Neutrophil (primary cell): Measurements from ENCODE around the gene CD151.

ENCODE experiments used
- H3K27ac ChIP-seq: fragments of 200-600 bp; sonication (generic); 2 replicates; pipeline ENCODE4 v1.5.1; 2016; ENCODE audit warnings: mild to moderate bottlenecking, moderate library complexity
- H3K27me3 ChIP-seq: fragments of 200-600 bp; sonication (generic); 2 replicates; pipeline ENCODE4 v1.6.0; 2016; ENCODE audit warnings: mild to moderate bottlenecking
- H3K36me3 ChIP-seq: fragments of 200-600 bp; sonication (generic); 2 replicates; pipeline ENCODE4 v1.5.1; 2017
- H3K4me1 ChIP-seq, 2 experiments: fragments of 200-600 bp in 1 of 2; sonication (generic) in 1 of 2; 1 replicate in 1 of 2; 2 replicates in 1 of 2; pipeline versions ENCODE4 v1.5.1 to v1.6.1; 2013 to 2016; ENCODE audit warnings: low read depth in 1 of 2, low read length in 1 of 2, mild to moderate bottlenecking in 1 of 2, moderate library complexity in 1 of 2; ENCODE audit not compliant: control insufficient read depth in 1 of 2, insufficient read depth in 1 of 2
- H3K4me3 ChIP-seq, 2 experiments: fragments of 200-600 bp in 1 of 2; sonication (generic) in 1 of 2; 1 replicate in 1 of 2; 2 replicates in 1 of 2; pipeline ENCODE4 v1.5.1; 2013 to 2016; ENCODE audit warnings: low read depth in 1 of 2, low read length in 1 of 2, mild to moderate bottlenecking in 1 of 2, moderate library complexity in 1 of 2
- H3K9me3 ChIP-seq: fragments of 200-600 bp; sonication (generic); 2 replicates; pipeline ENCODE4 v1.5.1; 2016
- CTCF ChIP-seq: fragments of 200-600 bp; sonication (generic); IDR thresholded peaks from 2 replicates; pipeline ENCODE4 v1.5.1; 2016; ENCODE audit warnings: antibody characterized with exemption

Gene CD151

GRCh38 chr11:865462-866430 lies 33.0 kb downstream of the CD151 start:
- H3K27me3 ChIP-seq: no peaks in the 10 kb centered on the region
- peaks cover 7% of the 10 kb centered on the region for H3K36me3 ChIP-seq
- H3K4me3 ChIP-seq: no peak overlapping the region
- no peaks in the 10 kb centered on the region for H3K9me3 ChIP-seq
- no peak overlapping the region for H3K27ac ChIP-seq
- no peak for TF ChIP-seq CTCF
- H3K4me1 ChIP-seq: no peaks in the 10 kb centered on the region

- Histone ChIP-seq H3K27me3 (no peaks in the 10 kb centered on the region), H3K4me1 (no peaks in the 10 kb centered on the region), H3K9me3 (no peaks in the 10 kb centered on the region), H3K36me3 (peaks cover 7% of the 10 kb centered on the region), H3K4me3 (no peak overlapping the region), H3K27ac (no peak overlapping the region)
- TF ChIP-seq CTCF: no peak
Measured at GRCh38 chr11:866481-866880, 33.7 kb downstream of the CD151 start.

GRCh38 chr11:867856-868358 lies 35.2 kb downstream of the CD151 start:
- no peak for TF ChIP-seq CTCF
- no peaks in the 10 kb centered on the region for H3K27me3 ChIP-seq
- no peaks in the 10 kb centered on the region for H3K4me1 ChIP-seq
- peaks cover 7% of the 10 kb centered on the region for H3K36me3 ChIP-seq
- H3K4me3 ChIP-seq: no peak overlapping the region
- no peaks in the 10 kb centered on the region for H3K9me3 ChIP-seq
- no peak overlapping the region for H3K27ac ChIP-seq

- H3K27ac ChIP-seq: no peak overlapping the region
- peaks cover 7% of the 10 kb centered on the region for H3K36me3 ChIP-seq
- no peaks in the 10 kb centered on the region for H3K9me3 ChIP-seq
- H3K4me1 ChIP-seq: no peaks in the 10 kb centered on the region
- no peak overlapping the region for H3K4me3 ChIP-seq
- H3K27me3 ChIP-seq: no peaks in the 10 kb centered on the region
- TF ChIP-seq CTCF: no peak
Measured at GRCh38 chr11:868394-868793, 35.6 kb downstream of the CD151 start.

GRCh38 chr11:868802-869201 lies 36.0 kb downstream of the CD151 start:
- Histone ChIP-seq H3K27me3 (no peaks in the 10 kb centered on the region), H3K36me3 (peaks cover 7% of the 10 kb centered on the region), H3K4me3 (no peak overlapping the region), H3K27ac (no peak overlapping the region), H3K9me3 (no peaks in the 10 kb centered on the region), H3K4me1 (no peaks in the 10 kb centered on the region)
- no peak for TF ChIP-seq CTCF
